Activated naive CD4-positive, alpha-beta T cell treated with anti-CD3 and anti-CD28 coated beads, Interleukin-2, amount 10 ng/mL, durations not matched to agents 5 hours and 36 hours (primary cell): ENCODE results near the gene ALX3. TPM values are rescaled to one million over a fixed set of nuclear protein-coding genes. Genes with fewer than 3 reads are reported as not detected.

ENCODE experiments used
- total RNA-seq, 2 experiments: library from RNA; stranded (reverse); gene quantifications; one replicate each; pipeline ENCODE4 v1.2.3, GENCODE V29; 2021

ALX3 gene
- not detected for total RNA-seq

DNA sequence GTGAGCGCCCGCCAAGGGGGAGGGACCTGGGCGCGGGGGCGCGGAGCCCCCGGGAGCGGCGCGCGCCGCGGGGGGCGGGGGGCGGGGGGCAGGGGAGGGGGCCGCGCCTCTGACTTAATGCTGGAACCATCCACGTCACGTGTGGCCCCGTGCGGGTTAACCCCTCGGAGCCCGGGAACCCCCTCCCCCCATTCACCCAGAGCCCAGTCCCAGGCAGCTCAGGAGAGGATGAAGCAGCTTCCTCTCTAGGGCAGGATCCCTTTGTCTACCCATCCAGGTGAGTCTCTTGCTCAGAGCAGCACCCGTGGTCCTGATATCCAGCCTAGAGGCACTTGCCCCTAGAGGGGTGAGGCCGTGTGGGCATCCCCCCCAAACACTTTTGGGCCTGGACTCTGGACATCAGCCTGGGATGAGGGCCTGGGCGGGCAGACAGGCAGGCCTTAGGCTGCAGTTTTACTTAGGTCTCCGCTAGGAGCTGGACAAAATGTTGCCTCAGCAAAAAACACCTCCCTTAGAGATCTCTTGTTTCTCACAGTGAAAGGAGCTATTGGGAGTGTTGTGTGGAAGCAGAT is at the start of gene ALX3:
ALX3 (minus strand) TSS at position 2 of the 572 bp plus-strand sequence. CDS start 60 bp downstream, outside the sequence.

DNA sequence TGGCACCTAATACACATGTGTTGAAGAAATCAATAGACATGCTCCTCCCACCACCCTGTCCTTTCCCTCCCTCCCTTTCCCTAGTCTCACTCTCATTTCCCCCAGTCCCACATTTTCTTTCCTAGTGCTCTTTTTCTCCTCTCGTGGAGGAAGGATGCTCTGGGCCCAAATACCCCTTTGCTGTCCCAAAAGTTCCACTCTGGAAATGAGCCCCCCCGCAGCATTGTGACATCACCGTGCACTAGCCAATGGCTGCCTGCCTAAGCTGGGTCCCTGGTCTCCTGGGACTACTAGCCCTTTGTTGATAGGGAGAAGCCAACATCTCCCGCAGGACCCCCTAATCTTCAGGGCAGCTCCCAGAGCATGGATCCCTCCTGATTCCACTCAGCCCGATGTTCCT is 41.7 kb upstream of the ALX3 start, which contains the start of gene UBL4B:
UBL4B (plus strand) TSS at position 301 of the 400 bp plus-strand sequence; CDS start at position 393, 92 bp downstream.

DNA sequence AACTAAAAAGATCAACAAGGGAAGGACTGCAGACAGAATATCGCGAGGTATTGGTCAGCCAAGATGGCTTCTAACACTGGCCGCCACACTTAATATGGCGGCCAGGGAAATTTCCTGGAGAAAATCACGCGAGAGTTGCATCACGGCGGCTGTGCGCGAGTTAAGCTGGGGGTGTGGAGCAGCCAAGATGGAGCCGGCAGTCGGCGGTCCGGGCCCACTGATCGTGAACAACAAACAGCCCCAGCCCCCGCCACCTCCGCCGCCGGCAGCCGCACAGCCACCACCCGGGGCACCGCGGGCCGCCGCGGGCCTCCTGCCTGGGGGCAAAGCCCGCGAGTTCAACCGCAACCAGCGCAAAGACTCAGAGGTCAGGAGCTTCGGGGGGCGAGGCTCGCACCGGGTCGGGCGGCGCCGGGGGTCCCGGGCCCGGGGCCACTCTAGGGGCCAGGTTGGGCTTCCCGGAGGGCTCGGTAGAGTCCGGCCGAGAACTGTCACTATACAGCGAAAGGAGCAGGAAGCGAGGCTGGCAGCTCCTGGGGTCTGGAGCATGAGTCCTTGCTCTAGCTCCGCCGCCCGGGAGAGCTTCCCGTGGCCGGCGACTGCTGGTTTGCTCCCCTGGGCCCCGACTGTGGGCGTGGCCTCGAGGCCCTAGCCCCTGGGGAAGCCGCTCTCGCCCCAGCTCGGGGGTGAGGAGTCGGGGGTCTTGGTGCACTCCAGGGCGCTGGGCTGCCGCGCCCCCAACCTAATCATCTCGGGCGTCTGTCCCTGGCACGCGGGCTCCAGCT is 35.8 kb downstream of the ALX3 start, which contains the start of gene STRIP1:
STRIP1 (plus strand) TSS at position 174 of the 785 bp plus-strand sequence; CDS start at position 188, 14 bp downstream.

Other genes starting within 250 kb of the ALX3 start
- gene CSF1, start 159.8 kb downstream of the ALX3 start, total RNA-seq: 10 to 100 TPM; 23.0 to 23.4 TPM
- 10 to 100 TPM; 44.5 to 51.8 TPM for gene AHCYL1, start 85.9 kb downstream of the ALX3 start, total RNA-seq
- 10 to 100 TPM; 38.9 to 40.8 TPM for gene STRIP1, start 36.0 kb downstream of the ALX3 start, total RNA-seq
- gene UBL4B, start 41.8 kb upstream of the ALX3 start, total RNA-seq: not detected
- not detected for gene SLC6A17, start 79.8 kb upstream of the ALX3 start, total RNA-seq
- 1 to 10 TPM; 7.3 to 8.0 TPM for gene KCNC4, start 139.6 kb upstream of the ALX3 start, total RNA-seq